Tibial nerve (tissue), 4 donors: ENCODE data around the gene PHACTR4.

Source experiments
- EP300 ChIP-seq, 2 donors: sonication (generic); formaldehyde crosslinking; IDR thresholded peaks; one replicate each; pipeline ENCODE4 v1.6.1; 2017; ENCODE audit warnings: antibody characterized with exemption in 2 of 2, mild to moderate bottlenecking in 1 of 2
- POLR2A ChIP-seq, 2 donors: fragments of 450-650 bp; IDR thresholded peaks; one replicate each; pipeline ENCODE4 v1.6.1; 2017; ENCODE audit warnings: antibody characterized with exemption in 2 of 2, mild to moderate bottlenecking in 2 of 2, moderate library complexity in 2 of 2
- TF ChIP-seq, protein P1 (sequence below), 5 experiments: fragments of 200-600 bp in 3 of 5; fragments of 450-650 bp in 2 of 5; sonication (generic) in 3 of 5; IDR thresholded peaks; one replicate each; pipeline ENCODE4 v1.5.1; 2016 to 2019; ENCODE audit warnings: antibody characterized with exemption in 5 of 5, mild to moderate bottlenecking in 3 of 5, moderate library complexity in 2 of 5

DNA sequence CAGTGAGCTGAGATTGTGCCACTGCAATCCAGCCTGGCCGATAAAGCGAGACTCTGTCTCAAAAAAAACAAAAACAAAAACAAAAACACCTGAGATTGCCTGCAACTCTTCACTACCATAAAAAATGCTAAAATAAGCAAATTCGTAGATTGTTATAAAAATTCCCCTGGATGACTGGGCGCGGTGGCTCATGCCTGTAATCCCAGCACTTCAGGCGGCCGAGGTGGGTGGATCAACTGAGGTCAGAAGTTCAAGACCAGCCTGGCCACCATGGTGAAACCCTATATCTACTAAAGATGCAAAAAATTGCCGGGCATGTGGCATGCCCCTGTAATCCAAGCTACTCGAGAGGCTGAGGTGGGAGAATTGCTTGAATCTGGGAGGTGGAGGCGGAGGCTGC is 30.0 kb upstream of the PHACTR4 start:
- TF ChIP-seq EP300 (IDR thresholded peaks at IDR 0.05) (no peak), POLR2A (IDR thresholded peaks at IDR 0.05) (no peak)
- TF ChIP-seq, protein P1, sequence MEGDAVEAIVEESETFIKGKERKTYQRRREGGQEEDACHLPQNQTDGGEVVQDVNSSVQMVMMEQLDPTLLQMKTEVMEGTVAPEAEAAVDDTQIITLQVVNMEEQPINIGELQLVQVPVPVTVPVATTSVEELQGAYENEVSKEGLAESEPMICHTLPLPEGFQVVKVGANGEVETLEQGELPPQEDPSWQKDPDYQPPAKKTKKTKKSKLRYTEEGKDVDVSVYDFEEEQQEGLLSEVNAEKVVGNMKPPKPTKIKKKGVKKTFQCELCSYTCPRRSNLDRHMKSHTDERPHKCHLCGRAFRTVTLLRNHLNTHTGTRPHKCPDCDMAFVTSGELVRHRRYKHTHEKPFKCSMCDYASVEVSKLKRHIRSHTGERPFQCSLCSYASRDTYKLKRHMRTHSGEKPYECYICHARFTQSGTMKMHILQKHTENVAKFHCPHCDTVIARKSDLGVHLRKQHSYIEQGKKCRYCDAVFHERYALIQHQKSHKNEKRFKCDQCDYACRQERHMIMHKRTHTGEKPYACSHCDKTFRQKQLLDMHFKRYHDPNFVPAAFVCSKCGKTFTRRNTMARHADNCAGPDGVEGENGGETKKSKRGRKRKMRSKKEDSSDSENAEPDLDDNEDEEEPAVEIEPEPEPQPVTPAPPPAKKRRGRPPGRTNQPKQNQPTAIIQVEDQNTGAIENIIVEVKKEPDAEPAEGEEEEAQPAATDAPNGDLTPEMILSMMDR (IDR thresholded peaks at IDR 0.05): no peak
